BJ (cell line): ENCODE data around the gene TMEM139. TPM values are rescaled to one million over a fixed set of nuclear protein-coding genes. Genes with fewer than 3 reads are reported as not detected.

Source experiments
- CTCF ChIA-PET: fragments of 350-600 bp; formaldehyde crosslinking; extraction: SDS; loops from one replicate; lab custom pipeline; 2021; ENCODE audit warnings: antibody characterized with exemption, inconsistent platforms; lab: Yijun Ruan, JAX
- POLR2A ChIA-PET: fragments of 300-600 bp; sonication (Branson Sonifier 250); formaldehyde crosslinking; extraction: SDS; loops from one replicate; lab custom pipeline; 2021; ENCODE audit warnings: antibody characterized with exemption; lab: Charles Lee
- DNase-seq: peaks from one replicate; pipeline ENCODE4 v3.0.0-alpha.2; 2011; ENCODE audit warnings: low read depth
- H3K27me3 ChIP-seq: 2 replicates; pipeline ENCODE4 v1.6.0; 2011; ENCODE audit warnings: low read length; ENCODE audit not compliant: control insufficient read depth, insufficient read depth
- H3K36me3 ChIP-seq: 2 replicates; pipeline ENCODE4 v1.5.1; 2011; ENCODE audit warnings: low read length; ENCODE audit not compliant: control insufficient read depth, insufficient read depth
- H3K4me3 ChIP-seq: 2 replicates; pipeline ENCODE4 v1.5.1; 2011; ENCODE audit warnings: low read depth, mild to moderate bottlenecking, control low read depth, low read length
- polyA plus RNA-seq: library from polyadenylated mRNA; depleted of rRNA; stranded (reverse); fragments of >200 nt; gene quantifications from 2 replicates; pipeline ENCODE4 v1.2.3, GENCODE V29; 2011
- TF ChIP-seq, protein P1 (sequence below): IDR thresholded peaks from 2 replicates; pipeline ENCODE4 v1.5.1; 2011; ENCODE audit warnings: low read depth, mild to moderate bottlenecking, control low read depth, inconsistent platforms, low read length, moderate library complexity; ENCODE audit not compliant: insufficient read depth

Gene TMEM139
- polyA plus RNA-seq, 1 experiment = 0.11 TPM

DNA sequence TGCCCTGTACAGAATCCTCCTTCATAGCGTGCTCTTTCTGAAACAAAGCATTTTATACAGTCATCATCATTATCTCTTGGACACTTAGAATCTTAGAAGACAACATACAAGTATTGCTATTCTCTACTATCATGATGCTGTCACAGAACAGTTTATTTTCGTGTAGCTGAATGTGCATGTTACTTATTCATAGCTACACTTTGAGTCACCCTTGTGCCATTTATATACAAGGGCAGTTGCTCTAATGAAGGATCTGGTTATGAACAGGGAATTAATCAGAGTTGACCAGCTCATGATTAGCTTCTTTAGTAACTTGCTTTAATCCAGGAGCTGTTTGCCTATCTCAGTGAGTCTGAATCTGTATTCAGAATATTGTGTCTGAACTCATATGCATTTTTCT, 14.6 kb downstream of the TMEM139 start:
- peaks cover 21% of the 10 kb centered on the region for H3K36me3 ChIP-seq
- ChIA-PET CTCF (interaction anchor here (0.7 to 1.7 kb wide), 7 partner anchors 10 to 84 kb away, joined by 3 to 10 read pairs (median 4); partner anchors contain the start of gene CASP2), POLR2A (interaction anchor here (0.6 kb wide), 1 partner anchor 10 kb away, joined by 3 read pairs; no protein-coding TSS in a partner anchor)
- H3K4me3 ChIP-seq = no peak overlapping the region
- H3K27me3 ChIP-seq = no peaks in the 10 kb centered on the region
- DNase-seq = no peak
- TF ChIP-seq, protein P1, sequence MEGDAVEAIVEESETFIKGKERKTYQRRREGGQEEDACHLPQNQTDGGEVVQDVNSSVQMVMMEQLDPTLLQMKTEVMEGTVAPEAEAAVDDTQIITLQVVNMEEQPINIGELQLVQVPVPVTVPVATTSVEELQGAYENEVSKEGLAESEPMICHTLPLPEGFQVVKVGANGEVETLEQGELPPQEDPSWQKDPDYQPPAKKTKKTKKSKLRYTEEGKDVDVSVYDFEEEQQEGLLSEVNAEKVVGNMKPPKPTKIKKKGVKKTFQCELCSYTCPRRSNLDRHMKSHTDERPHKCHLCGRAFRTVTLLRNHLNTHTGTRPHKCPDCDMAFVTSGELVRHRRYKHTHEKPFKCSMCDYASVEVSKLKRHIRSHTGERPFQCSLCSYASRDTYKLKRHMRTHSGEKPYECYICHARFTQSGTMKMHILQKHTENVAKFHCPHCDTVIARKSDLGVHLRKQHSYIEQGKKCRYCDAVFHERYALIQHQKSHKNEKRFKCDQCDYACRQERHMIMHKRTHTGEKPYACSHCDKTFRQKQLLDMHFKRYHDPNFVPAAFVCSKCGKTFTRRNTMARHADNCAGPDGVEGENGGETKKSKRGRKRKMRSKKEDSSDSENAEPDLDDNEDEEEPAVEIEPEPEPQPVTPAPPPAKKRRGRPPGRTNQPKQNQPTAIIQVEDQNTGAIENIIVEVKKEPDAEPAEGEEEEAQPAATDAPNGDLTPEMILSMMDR = no peak

DNA sequence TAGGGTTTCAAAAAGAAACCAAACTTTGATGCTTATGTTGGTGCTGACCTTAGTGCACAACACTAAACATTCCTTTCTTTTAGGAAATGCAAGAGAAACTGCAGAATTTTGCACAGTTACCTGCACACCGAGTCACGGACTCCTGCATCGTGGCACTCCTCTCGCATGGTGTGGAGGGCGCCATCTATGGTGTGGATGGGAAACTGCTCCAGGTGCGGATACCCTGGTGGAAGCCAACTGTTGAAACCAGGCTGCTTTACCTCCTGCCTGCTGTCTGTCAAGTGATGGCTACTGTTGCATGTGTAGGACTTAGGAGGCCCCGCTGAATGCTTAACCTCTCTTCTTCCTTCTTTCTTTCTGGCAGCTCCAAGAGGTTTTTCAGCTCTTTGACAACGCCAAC, 15.1 kb downstream of the TMEM139 start:
- H3K4me3 ChIP-seq = no peak overlapping the region
- TF ChIP-seq, protein P1 = peak; percentile 39

DNA sequence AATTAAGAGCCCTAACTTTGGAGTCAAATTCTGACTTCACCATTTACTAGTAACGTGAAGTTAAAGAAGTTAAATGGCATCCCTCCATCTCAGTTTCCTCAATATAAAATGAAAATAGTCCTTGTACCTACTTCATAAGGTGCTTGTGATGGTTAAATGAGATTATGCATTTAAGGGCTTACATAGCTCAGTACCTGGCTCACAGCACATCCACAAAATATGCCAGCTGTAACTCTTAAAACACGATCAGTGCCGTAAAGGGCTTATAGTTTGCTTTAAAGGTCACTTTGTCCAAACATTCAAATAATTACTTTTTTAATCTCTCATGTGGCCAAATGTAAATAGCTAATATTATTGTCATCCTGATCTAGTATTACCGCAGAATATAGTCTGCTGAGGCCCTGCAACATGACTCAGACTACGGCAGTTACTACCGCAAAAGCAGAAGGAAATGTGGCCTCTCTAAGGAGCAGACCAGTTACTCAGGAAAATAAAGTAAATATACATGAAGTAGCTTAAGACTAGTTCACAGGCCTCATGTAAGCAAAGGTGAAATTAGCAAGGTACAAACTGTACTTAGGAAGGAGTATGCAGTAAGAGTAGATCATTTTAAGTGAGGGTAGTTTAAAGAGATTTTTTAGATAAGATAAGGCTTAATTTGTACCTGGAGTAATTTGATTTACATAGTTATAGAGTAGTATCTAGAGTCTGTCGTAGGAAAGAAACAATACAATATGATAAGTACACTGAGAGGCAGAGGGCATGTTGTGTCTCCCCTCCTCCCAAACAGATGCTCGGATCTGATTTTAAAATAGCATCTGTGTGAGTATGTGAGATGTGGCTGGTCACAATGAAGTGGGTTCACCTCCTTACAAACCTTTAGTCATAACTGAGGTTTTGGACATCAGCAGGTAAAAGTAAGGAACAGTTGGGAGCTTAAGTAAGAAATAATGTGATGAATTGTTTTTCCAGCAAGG, 16.5 kb downstream of the TMEM139 start:
- ChIA-PET CTCF (interaction anchor here (1.0 to 2.3 kb wide), 4 partner anchors 9 to 116 kb away, joined by 3 to 6 read pairs (median 4); no protein-coding TSS in a partner anchor), POLR2A (no interaction called here)
- H3K27me3 ChIP-seq = no peaks in the 10 kb centered on the region
- TF ChIP-seq, protein P1 = no peak
- peaks cover 28% of the 10 kb centered on the region for H3K36me3 ChIP-seq
- H3K4me3 ChIP-seq = no peak overlapping the region
- DNase-seq = no peak

More for the DNA sequence above, 15.1 kb downstream of the TMEM139 start:
- ChIA-PET POLR2A (interaction anchor here (0.6 kb wide), 1 partner anchor 9 kb away, joined by 3 read pairs; no protein-coding TSS in a partner anchor), CTCF (interaction anchor here (0.8 to 1.9 kb wide), 7 partner anchors 8 to 60 kb away, joined by 3 to 10 read pairs (median 4); partner anchors contain the start of gene CASP2)
- no peaks in the 10 kb centered on the region for H3K27me3 ChIP-seq
- H3K36me3 ChIP-seq = peaks cover 22% of the 10 kb centered on the region
- DNase-seq = no peak

DNA sequence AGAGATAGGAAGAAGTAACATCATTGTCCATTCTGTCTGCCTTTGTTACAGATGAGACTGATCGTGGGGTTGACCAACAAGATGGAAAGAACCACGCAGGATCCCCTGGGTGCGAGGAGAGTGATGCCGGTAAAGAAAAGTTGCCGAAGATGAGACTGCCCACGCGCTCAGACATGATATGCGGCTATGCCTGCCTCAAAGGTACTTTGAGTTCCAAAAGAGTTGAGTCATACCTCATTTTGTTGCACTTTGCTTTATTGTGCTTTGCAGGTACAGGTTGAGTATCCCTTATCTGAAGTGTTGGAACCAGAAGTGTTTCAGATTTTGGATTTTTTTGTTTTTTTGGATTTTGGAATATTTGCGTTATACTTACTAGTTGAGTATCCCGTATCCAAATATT, 19.0 kb downstream of the TMEM139 start:
- Histone ChIP-seq H3K27me3 (no peaks in the 10 kb centered on the region), H3K36me3 (peaks cover 26% of the 10 kb centered on the region), H3K4me3 (no peak overlapping the region)
- no peak for DNase-seq
- TF ChIP-seq, protein P1 = no peak
- ChIA-PET POLR2A (no interaction called here), CTCF (no interaction called here)

DNA sequence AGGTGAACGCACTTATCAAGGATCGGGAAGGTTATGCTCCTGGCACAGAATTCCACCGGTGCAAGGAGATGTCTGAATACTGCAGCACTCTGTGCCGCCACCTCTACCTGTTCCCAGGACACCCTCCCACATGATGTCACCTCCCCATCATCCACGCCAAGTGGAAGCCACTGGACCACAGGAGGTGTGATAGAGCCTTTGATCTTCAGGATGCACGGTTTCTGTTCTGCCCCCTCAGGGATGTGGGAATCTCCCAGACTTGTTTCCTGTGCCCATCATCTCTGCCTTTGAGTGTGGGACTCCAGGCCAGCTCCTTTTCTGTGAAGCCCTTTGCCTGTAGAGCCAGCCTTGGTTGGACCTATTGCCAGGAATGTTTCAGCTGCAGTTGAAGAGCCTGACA, 20.2 kb downstream of the TMEM139 start:
- Histone ChIP-seq H3K4me3 (no peak overlapping the region), H3K36me3 (peaks cover 26% of the 10 kb centered on the region), H3K27me3 (no peaks in the 10 kb centered on the region)
- ChIA-PET POLR2A (no interaction called here), CTCF (interaction anchor here (0.9 to 2.1 kb wide), 11 partner anchors 9 to 111 kb away, joined by 3 to 11 read pairs (median 4); no protein-coding TSS in a partner anchor)
- TF ChIP-seq, protein P1 = no peak
- no peak for DNase-seq
